Panc1 (cell line): ENCODE data around the gene CHRNA7. TPM values are rescaled to one million over a fixed set of nuclear protein-coding genes. Genes with fewer than 3 reads are reported as not detected.

ENCODE experiments used
- ATAC-seq: fragments of 200-7000 bp; cut with Tn5 transposase; 2 replicates; pipeline ENCODE4 v1.9.1; 2020; ENCODE audit warnings: mild to moderate bottlenecking, moderate library complexity
- BruUV-seq: library from RNA; stranded (reverse); fragments of 400-500 nt; replicated peaks from 2 replicates; lab custom pipeline; 2021; lab: Mats Ljungman, UMichigan
- CTCF ChIA-PET: fragments of 300-600 bp; sonication (Branson Sonifier 250); formaldehyde crosslinking; loops from one replicate; lab custom pipeline; 2022; ENCODE audit warnings: antibody characterized with exemption; lab: Charles Lee
- POLR2A ChIA-PET: fragments of 300-600 bp; sonication (Branson Sonifier 250); formaldehyde crosslinking; loops from one replicate; lab custom pipeline; 2022; ENCODE audit warnings: antibody characterized with exemption; lab: Charles Lee
- DNase-seq: peaks from one replicate; pipeline ENCODE4 v3.0.0-alpha.2; 2010; ENCODE audit warnings: low read depth, low spot score
- H3K27ac ChIP-seq: 2 replicates; pipeline ENCODE4 v1.5.1; 2011; ENCODE audit warnings: mild to moderate bottlenecking, low read length, inconsistent platforms
- H3K27me3 ChIP-seq: fragments of 200-500 bp; sonication (Bioruptor generic); 2 replicates; pipeline ENCODE4 v1.6.0; 2014; ENCODE audit warnings: low read length, inconsistent platforms; ENCODE audit not compliant: control insufficient read depth, insufficient read depth
- H3K36me3 ChIP-seq: fragments of 200-500 bp; sonication (Bioruptor generic); 2 replicates; pipeline ENCODE4 v1.5.1; 2014; ENCODE audit warnings: inconsistent platforms, mild to moderate bottlenecking, low read length, moderate library complexity; ENCODE audit not compliant: control insufficient read depth, insufficient read depth
- H3K4me1 ChIP-seq: 2 replicates; pipeline ENCODE4 v1.5.1; 2011; ENCODE audit warnings: inconsistent platforms, mild to moderate bottlenecking, low read length, moderate library complexity; ENCODE audit not compliant: control insufficient read depth, insufficient read depth
- H3K4me3 ChIP-seq, 2 experiments: 2 replicates each; pipeline ENCODE4 v1.5.1; 2011 to 2012; ENCODE audit warnings: low read depth in 2 of 2, low read length in 2 of 2, mild to moderate bottlenecking in 2 of 2, inconsistent platforms in 1 of 2, moderate library complexity in 1 of 2
- H3K9me3 ChIP-seq: fragments of 200-500 bp; sonication (Bioruptor generic); 2 replicates; pipeline ENCODE4 v1.5.1; 2014; ENCODE audit warnings: low read depth, mild to moderate bottlenecking, inconsistent platforms, low read length, moderate library complexity; ENCODE audit not compliant: control insufficient read depth, insufficient read depth
- CTCF ChIP-seq: fragments of 450-650 bp; IDR thresholded peaks from 2 replicates; pipeline ENCODE4 v1.5.1; 2017; ENCODE audit warnings: mild to moderate bottlenecking
- POLR2AphosphoS5 ChIP-seq: IDR thresholded peaks from 2 replicates; pipeline ENCODE4 v1.6.1; 2012; ENCODE audit warnings: mild to moderate bottlenecking, low read depth, low read length, moderate library complexity
- REST ChIP-seq, 2 experiments: IDR thresholded peaks; 2 replicates each; pipeline ENCODE4 v1.6.1; 2011 to 2012; ENCODE audit warnings: low read depth in 2 of 2, control low read depth in 1 of 2, low read length in 1 of 2, mild to moderate bottlenecking in 1 of 2, moderate library complexity in 1 of 2; ENCODE audit not compliant: insufficient read depth in 1 of 2
- SIN3A ChIP-seq: IDR thresholded peaks from 2 replicates; pipeline ENCODE4 v1.6.1; 2012; ENCODE audit warnings: low read depth, mild to moderate bottlenecking, low read length, moderate library complexity, borderline replicate concordance; ENCODE audit not compliant: insufficient read depth
- TCF7L2 ChIP-seq: IDR thresholded peaks from 2 replicates; pipeline ENCODE4 v1.6.1; 2011; ENCODE audit warnings: mild to moderate bottlenecking, low read depth, low read length, inconsistent platforms
- in situ Hi-C: cut with HindIII; loops from 2 replicates; pipeline ENCODE4 v1.10.0; 2016; ENCODE audit warnings: low sequenced_read_pairs, low pct_unique_long_range_greater_than_20kb
- intact Hi-C: fragments of 100-400 bp; cut with micrococcal nuclease; formaldehyde crosslinking; loops from one replicate; pipeline ENCODE4 v1.10.0; 2022; ENCODE audit not compliant: unreplicated experiment
- total RNA-seq: library from RNA; stranded (reverse); gene quantifications from one replicate; pipeline ENCODE4 v1.2.1, GENCODE V29; 2021; ENCODE audit not compliant: unreplicated experiment

The CHRNA7 gene
- total RNA-seq, 1 experiment from 2014 or later = 3.3 TPM

- POLR2A ChIA-PET = no interaction called here
- Histone ChIP-seq H3K27me3 (no peaks in the 10 kb centered on the region), H3K36me3 (no peaks in the 10 kb centered on the region), H3K4me3 (no peak overlapping the region), H3K27ac (no peak overlapping the region), H3K9me3 (no peaks in the 10 kb centered on the region), H3K4me1 (no peaks in the 10 kb centered on the region)
- intact Hi-C loops = no loop called here
- CTCF ChIA-PET = no interaction called here
- ATAC-seq = no peak
- TF ChIP-seq REST (IDR thresholded peaks at IDR 0.05; ENCODE audit: insufficient read depth in 1 of 2, low read depth in 2 of 2, low read length in 1 of 2) (no peak), POLR2AphosphoS5 (no peak), SIN3A (no peak), CTCF (no peak), TCF7L2 (no peak)
- in situ Hi-C loops = no loop called here
- DNase-seq = no peak
- no TSS peak for BruUV-seq
Measured at GRCh38 chr15:32053719-32054118, 23.4 kb downstream of the CHRNA7 start.

GRCh38 chr15:32057876-32058425, 27.6 kb downstream of the CHRNA7 start:
- intact Hi-C loops (no loop called here), in situ Hi-C loops (no loop called here)
- ChIA-PET CTCF (no interaction called here), POLR2A (no interaction called here)
- no peaks in the 10 kb centered on the region for H3K27me3 ChIP-seq
- DNase-seq (no peak), ATAC-seq (no peak)
- no TSS peak for BruUV-seq
- H3K27ac ChIP-seq = no peak overlapping the region
- no peak for TF ChIP-seq SIN3A
- no peak for TF ChIP-seq TCF7L2
- no peaks in the 10 kb centered on the region for H3K36me3 ChIP-seq
- H3K4me1 ChIP-seq = no peaks in the 10 kb centered on the region
- H3K4me3 ChIP-seq = no peak overlapping the region
- H3K9me3 ChIP-seq = no peaks in the 10 kb centered on the region

- ChIA-PET POLR2A (no interaction called here), CTCF (no interaction called here)
- no peak overlapping the region for H3K4me3 ChIP-seq
- no peaks in the 10 kb centered on the region for H3K27me3 ChIP-seq
- no peak for DNase-seq
- no peak overlapping the region for H3K27ac ChIP-seq
- intact Hi-C loops = no loop called here
- TF ChIP-seq POLR2AphosphoS5 = no peak
- TF ChIP-seq SIN3A = no peak
- no TSS peak for BruUV-seq
- in situ Hi-C loops = no loop called here
- no peaks in the 10 kb centered on the region for H3K4me1 ChIP-seq
- ATAC-seq = no peak
- H3K36me3 ChIP-seq = no peaks in the 10 kb centered on the region
- H3K9me3 ChIP-seq = no peaks in the 10 kb centered on the region
Measured at GRCh38 chr15:32060706-32061105, 30.4 kb downstream of the CHRNA7 start.
